Loucy (cell line): ENCODE measurements around the gene EIF4ENIF1.
"Not testable (repeated sequence)": the region's sequence is repeated elsewhere in the genome, so short reads cannot be mapped to it uniquely, and the experiment has no call there.

Experiments
- H2AFZ ChIP-seq: fragments of 200-600 bp; sonication (generic); 2 replicates; pipeline ENCODE4 v1.6.0; 2016; ENCODE audit warnings: antibody characterized with exemption, mild to moderate bottlenecking, low read length, moderate library complexity
- H3F3A ChIP-seq: fragments of 200-600 bp; 2 replicates; pipeline ENCODE4 v1.6.0; 2016; ENCODE audit warnings: antibody characterized with exemption, low read depth, mild to moderate bottlenecking
- H3K27me3 ChIP-seq: fragments of 200-600 bp; sonication (generic); 2 replicates; pipeline ENCODE4 v1.6.1; 2014; ENCODE audit warnings: low read length, mild to moderate bottlenecking; ENCODE audit not compliant: insufficient read depth, poor library complexity, severe bottlenecking
- H3K36me3 ChIP-seq: fragments of 200-600 bp; sonication (generic); 2 replicates; pipeline ENCODE4 v1.6.1; 2016; ENCODE audit warnings: low read length; ENCODE audit not compliant: insufficient read depth
- H3K4me1 ChIP-seq: fragments of 200-600 bp; sonication (generic); 2 replicates; pipeline ENCODE4 v1.5.1; 2014; ENCODE audit warnings: low read length, mild to moderate bottlenecking; ENCODE audit not compliant: insufficient read depth, poor library complexity, severe bottlenecking
- H3K4me2 ChIP-seq: fragments of 200-600 bp; sonication (generic); 2 replicates; pipeline ENCODE4 v1.6.0; 2014; ENCODE audit warnings: antibody characterized with exemption, low read length, low read depth, mild to moderate bottlenecking; ENCODE audit not compliant: poor library complexity, severe bottlenecking
- H3K4me3 ChIP-seq: fragments of 200-600 bp; sonication (generic); 2 replicates; pipeline ENCODE4 v1.5.1; 2014; ENCODE audit warnings: low read length, mild to moderate bottlenecking, mixed read lengths; ENCODE audit not compliant: poor library complexity, severe bottlenecking
- H3K79me2 ChIP-seq: fragments of 200-600 bp; sonication (generic); 2 replicates; pipeline ENCODE4 v1.6.1; 2014; ENCODE audit warnings: low read length; ENCODE audit not compliant: insufficient read depth
- H3K9ac ChIP-seq: fragments of 200-600 bp; sonication (generic); 2 replicates; pipeline ENCODE4 v1.6.0; 2014; ENCODE audit warnings: mild to moderate bottlenecking, low read depth, low read length, moderate library complexity; ENCODE audit not compliant: poor library complexity, severe bottlenecking
- H3K9me2 ChIP-seq: fragments of 200-600 bp; sonication (generic); replicated peaks from 2 replicates; pipeline ENCODE4 v1.6.1; 2016; ENCODE audit warnings: low read depth, low read length, mixed read lengths
- H3K9me3 ChIP-seq: fragments of 200-600 bp; sonication (generic); 2 replicates; pipeline ENCODE4 v1.6.1; 2014; ENCODE audit warnings: mild to moderate bottlenecking, antibody characterized with exemption, low read length, low read depth; ENCODE audit not compliant: insufficient read depth
- H4K20me1 ChIP-seq: fragments of 200-600 bp; sonication (generic); 2 replicates; pipeline ENCODE4 v1.6.0; 2014; ENCODE audit warnings: antibody characterized with exemption, low read length, mild to moderate bottlenecking; ENCODE audit not compliant: insufficient read depth, poor library complexity, severe bottlenecking
- EZH2phosphoT487 ChIP-seq: fragments of 200-600 bp; IDR thresholded peaks from 2 replicates; pipeline ENCODE4 v1.6.1; 2018; ENCODE audit warnings: antibody characterized with exemption, mild to moderate bottlenecking, moderate library complexity, borderline replicate concordance
- TF ChIP-seq, protein P1 (sequence below): fragments of 200-600 bp; sonication (generic); conservative IDR thresholded peaks from 2 replicates; pipeline ENCODE4 v1.5.1; 2014; ENCODE audit warnings: mild to moderate bottlenecking, antibody characterized with exemption, low read length

The EIF4ENIF1 gene

DNA sequence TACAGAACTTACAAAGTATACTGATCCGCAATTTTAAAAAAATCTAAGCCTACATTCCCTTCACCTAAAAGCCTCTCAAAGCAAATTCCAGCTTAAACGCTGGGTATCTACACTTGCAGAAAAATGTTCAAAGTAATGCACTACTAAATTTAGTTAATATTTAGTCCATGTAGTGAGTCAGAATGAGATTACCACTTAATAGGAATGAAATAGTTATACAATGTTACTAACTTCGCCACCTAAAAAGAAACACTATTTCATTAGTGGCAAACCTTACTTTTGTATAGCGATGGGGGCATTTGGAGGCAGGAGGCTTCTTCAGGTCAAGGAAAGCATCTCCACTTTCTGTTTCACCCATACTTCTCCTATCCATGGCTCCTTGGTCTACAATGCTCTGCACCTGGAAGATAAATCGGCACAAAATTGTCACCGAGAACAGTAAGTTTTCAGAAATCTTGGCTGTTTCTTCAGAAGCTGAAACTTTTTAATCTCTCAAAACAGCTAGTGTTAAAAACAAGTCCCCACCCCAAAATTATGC is 1.2 kb downstream of the EIF4ENIF1 start:
- peak overlapping the region; percentile 72 for H3K9ac ChIP-seq
- peaks cover 26% of the 10 kb centered on the region for H4K20me1 ChIP-seq
- H3K79me2 ChIP-seq, result peaks cover 68% of the 10 kb centered on the region
- TF ChIP-seq, protein P1, sequence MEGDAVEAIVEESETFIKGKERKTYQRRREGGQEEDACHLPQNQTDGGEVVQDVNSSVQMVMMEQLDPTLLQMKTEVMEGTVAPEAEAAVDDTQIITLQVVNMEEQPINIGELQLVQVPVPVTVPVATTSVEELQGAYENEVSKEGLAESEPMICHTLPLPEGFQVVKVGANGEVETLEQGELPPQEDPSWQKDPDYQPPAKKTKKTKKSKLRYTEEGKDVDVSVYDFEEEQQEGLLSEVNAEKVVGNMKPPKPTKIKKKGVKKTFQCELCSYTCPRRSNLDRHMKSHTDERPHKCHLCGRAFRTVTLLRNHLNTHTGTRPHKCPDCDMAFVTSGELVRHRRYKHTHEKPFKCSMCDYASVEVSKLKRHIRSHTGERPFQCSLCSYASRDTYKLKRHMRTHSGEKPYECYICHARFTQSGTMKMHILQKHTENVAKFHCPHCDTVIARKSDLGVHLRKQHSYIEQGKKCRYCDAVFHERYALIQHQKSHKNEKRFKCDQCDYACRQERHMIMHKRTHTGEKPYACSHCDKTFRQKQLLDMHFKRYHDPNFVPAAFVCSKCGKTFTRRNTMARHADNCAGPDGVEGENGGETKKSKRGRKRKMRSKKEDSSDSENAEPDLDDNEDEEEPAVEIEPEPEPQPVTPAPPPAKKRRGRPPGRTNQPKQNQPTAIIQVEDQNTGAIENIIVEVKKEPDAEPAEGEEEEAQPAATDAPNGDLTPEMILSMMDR, result no peak
- no peak for TF ChIP-seq EZH2phosphoT487
- H3K9me3 ChIP-seq, result no peaks in the 10 kb centered on the region
- no peaks in the 10 kb centered on the region for H3K9me2 ChIP-seq
- peaks cover 7% of the 10 kb centered on the region; the same call in 1 of the 2 replicates for H3K36me3 ChIP-seq
- peaks cover 36% of the 10 kb centered on the region for H3K4me1 ChIP-seq
- peak overlapping the region; percentile 96 for H3K4me3 ChIP-seq
- H3F3A ChIP-seq, result peaks cover 4% of the 10 kb centered on the region; the same call in 1 of the 2 replicates
- no peak overlapping the region for H2AFZ ChIP-seq
- H3K4me2 ChIP-seq, result peak overlapping the region; percentile 82
- no peaks in the 10 kb centered on the region for H3K27me3 ChIP-seq

DNA sequence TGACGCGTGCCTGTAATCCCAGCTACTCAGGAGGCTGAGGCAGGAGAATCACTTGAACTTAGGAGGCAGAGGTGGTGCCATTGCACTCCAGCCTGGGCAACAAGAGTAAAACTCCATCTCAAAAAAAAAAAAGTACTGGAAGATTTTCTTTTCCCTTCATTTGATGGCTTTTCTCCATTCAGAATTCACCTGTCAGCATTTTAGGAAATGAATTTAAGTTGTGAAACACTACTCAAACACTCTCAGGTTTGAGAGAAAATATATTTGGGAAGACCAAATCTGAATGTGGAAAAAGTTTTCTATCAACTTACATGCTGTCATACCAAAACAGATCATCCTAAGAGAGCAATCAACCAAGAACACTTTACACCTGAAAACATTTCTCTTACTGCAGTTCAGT is 2.7 kb downstream of the EIF4ENIF1 start:
- TF ChIP-seq EZH2phosphoT487, result no peak
- TF ChIP-seq, protein P1, result no peak
- Histone ChIP-seq H3K4me3 (no peak overlapping the region), H3K4me1 (peaks cover 40% of the 10 kb centered on the region), H3K9me2 (no peaks in the 10 kb centered on the region), H3K36me3 (peaks cover 10% of the 10 kb centered on the region; the same call in 1 of the 2 replicates), H2AFZ (no peak overlapping the region), H3F3A (peaks cover 4% of the 10 kb centered on the region; the same call in 1 of the 2 replicates), H3K9me3 (no peaks in the 10 kb centered on the region), H3K79me2 (peaks cover 80% of the 10 kb centered on the region), H4K20me1 (peaks cover 26% of the 10 kb centered on the region), H3K4me2 (peak overlapping the region; percentile 82), H3K27me3 (no peaks in the 10 kb centered on the region), H3K9ac (peak overlapping the region; percentile 72)

DNA sequence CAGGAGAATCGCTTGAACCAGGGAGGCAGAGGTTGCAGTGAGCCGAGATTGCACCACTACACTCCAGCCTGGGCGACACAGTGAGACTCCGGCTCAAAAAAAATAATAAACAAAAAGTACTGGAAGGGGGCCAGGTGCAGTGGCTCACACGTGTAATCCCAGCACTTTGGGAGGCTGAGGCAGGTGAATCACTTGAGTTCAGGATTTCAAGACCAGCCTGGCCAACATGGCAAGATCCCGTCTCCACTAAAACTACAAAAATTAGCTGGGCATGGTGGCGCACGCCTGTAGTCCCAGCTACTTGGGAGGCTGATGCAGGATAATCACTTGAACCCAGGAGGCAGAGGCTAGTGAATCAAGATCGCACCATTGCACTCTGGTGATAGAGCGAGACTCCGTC is 3.3 kb downstream of the EIF4ENIF1 start:
- not testable (repeated sequence) for H3K9me3 ChIP-seq, H3F3A ChIP-seq, H3K4me3 ChIP-seq, H3K9ac ChIP-seq, H3K4me2 ChIP-seq, H3K9me2 ChIP-seq, H3K27me3 ChIP-seq, H2AFZ ChIP-seq
- peaks cover 16% of the 10 kb centered on the region; the same call in 1 of the 2 replicates for H3K36me3 ChIP-seq
- H4K20me1 ChIP-seq, result peaks cover 29% of the 10 kb centered on the region
- H3K79me2 ChIP-seq, result peaks cover 81% of the 10 kb centered on the region
- H3K4me1 ChIP-seq, result peaks cover 40% of the 10 kb centered on the region

DNA sequence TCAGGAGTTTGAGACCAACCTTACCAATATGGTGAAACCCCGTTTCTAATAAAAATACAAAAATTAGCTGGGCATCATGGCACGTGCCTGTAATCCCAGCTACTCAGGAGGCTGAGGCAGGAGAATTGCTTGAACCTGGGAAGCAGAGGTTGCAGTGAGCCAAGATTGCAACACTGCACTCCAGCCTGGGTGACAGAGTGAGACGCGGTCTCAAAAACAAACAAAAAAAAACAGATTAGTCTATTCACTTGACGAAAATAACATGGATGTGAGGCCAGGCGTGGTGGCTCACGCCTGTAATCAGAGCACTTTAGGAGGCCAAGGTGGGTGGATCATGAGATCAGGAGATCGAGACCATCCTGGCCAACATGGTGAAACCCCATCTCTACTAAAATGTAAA is 7.2 kb downstream of the EIF4ENIF1 start:
- peaks cover 17% of the 10 kb centered on the region for H4K20me1 ChIP-seq
- peak overlapping the region; percentile 48 for H3K4me2 ChIP-seq
- not testable (repeated sequence) for H3K9me2 ChIP-seq, H3K4me3 ChIP-seq, H3K27me3 ChIP-seq, H3K9ac ChIP-seq, H3F3A ChIP-seq, H2AFZ ChIP-seq, H3K9me3 ChIP-seq
- H3K36me3 ChIP-seq, result peaks cover 42% of the 10 kb centered on the region; the same call in 1 of the 2 replicates
- peaks cover 87% of the 10 kb centered on the region for H3K79me2 ChIP-seq
- H3K4me1 ChIP-seq, result peaks cover 20% of the 10 kb centered on the region
